IMR-90 (cell line): ENCODE data around the gene GABRA4. TPM values are rescaled to one million over a fixed set of nuclear protein-coding genes. Genes with fewer than 3 reads are reported as not detected.

Source experiments
- ATAC-seq: fragments of 200-7000 bp; cut with Tn5 transposase; 2 replicates; pipeline ENCODE4 v1.9.1; 2020; ENCODE audit warnings: low read depth, mild to moderate bottlenecking, moderate library complexity
- BruUV-seq: library from RNA; stranded (reverse); fragments of 400-500 nt; replicated peaks from 2 replicates; lab custom pipeline; 2021; lab: Mats Ljungman, UMichigan
- CTCF ChIA-PET: fragments of 300-600 bp; formaldehyde crosslinking; extraction: SDS; loops from one replicate; lab custom pipeline; 2021; ENCODE audit warnings: antibody characterized with exemption; lab: Yijun Ruan, JAX
- POLR2A ChIA-PET: fragments of 300-600 bp; sonication (Branson Sonifier 250); formaldehyde crosslinking; loops from one replicate; lab custom pipeline; 2022; ENCODE audit warnings: antibody characterized with exemption; ENCODE audit not compliant: unreplicated experiment; lab: Charles Lee
- DNase-seq: peaks from one replicate; pipeline ENCODE4 v3.0.0; 2013
- H2AFZ ChIP-seq: replicated peaks from 2 replicates; pipeline ENCODE3; 2013; ENCODE audit warnings: low read length, mild to moderate bottlenecking; ENCODE audit not compliant: poor library complexity
- H2AK5ac ChIP-seq: 2 replicates; pipeline ENCODE4 v1.6.1; 2013; ENCODE audit warnings: low read depth, low read length, inconsistent platforms
- H2AK9ac ChIP-seq: replicated peaks from 2 replicates; pipeline ENCODE3; 2013; ENCODE audit warnings: mild to moderate bottlenecking, low read depth, low read length, moderate library complexity; ENCODE audit not compliant: poor library complexity
- H2BK120ac ChIP-seq: 2 replicates; pipeline ENCODE4 v1.6.1; 2013; ENCODE audit warnings: low read depth, low read length, inconsistent platforms
- H2BK15ac ChIP-seq: 3 replicates; pipeline ENCODE4 v1.6.1; 2013; ENCODE audit warnings: low read depth, low read length, inconsistent platforms
- H2BK20ac ChIP-seq: 2 replicates; pipeline ENCODE4 v1.6.1; 2013; ENCODE audit warnings: low read depth, mild to moderate bottlenecking, inconsistent platforms, low read length, moderate library complexity
- H2BK5ac ChIP-seq: 2 replicates; pipeline ENCODE4 v1.6.1; 2013; ENCODE audit warnings: mild to moderate bottlenecking, low read depth, low read length, inconsistent platforms; ENCODE audit not compliant: poor library complexity, severe bottlenecking
- H3K14ac ChIP-seq: replicated peaks from 2 replicates; pipeline ENCODE4 v1.6.1; 2013; ENCODE audit warnings: low read depth, low read length, inconsistent platforms
- H3K18ac ChIP-seq: 2 replicates; pipeline ENCODE4 v1.6.1; 2013; ENCODE audit warnings: low read depth, low read length, control low read depth
- H3K23ac ChIP-seq: 2 replicates; pipeline ENCODE4 v1.6.1; 2013; ENCODE audit warnings: low read depth, low read length, inconsistent platforms
- H3K27ac ChIP-seq: 2 replicates; pipeline ENCODE4 v1.5.1; 2013; ENCODE audit warnings: mild to moderate bottlenecking, control low read depth, low read length; ENCODE audit not compliant: insufficient read depth
- H3K27me3 ChIP-seq: 2 replicates; pipeline ENCODE4 v1.6.1; 2013; ENCODE audit warnings: low read length; ENCODE audit not compliant: control insufficient read depth, insufficient read depth
- H3K36me3 ChIP-seq: 2 replicates; pipeline ENCODE4 v1.6.1; 2013; ENCODE audit warnings: low read length, mixed read lengths; ENCODE audit not compliant: control insufficient read depth, insufficient read depth
- H3K4ac ChIP-seq: 2 replicates; pipeline ENCODE4 v1.6.1; 2013; ENCODE audit warnings: low read depth, low read length, inconsistent platforms
- H3K4me1 ChIP-seq: 2 replicates; pipeline ENCODE4 v1.6.1; 2013; ENCODE audit warnings: low read length, mixed read lengths; ENCODE audit not compliant: control insufficient read depth, insufficient read depth
- H3K4me2 ChIP-seq: 2 replicates; pipeline ENCODE4 v1.6.1; 2013; ENCODE audit warnings: low read depth, mild to moderate bottlenecking, control low read depth, low read length, moderate library complexity
- H3K4me3 ChIP-seq: 2 replicates; pipeline ENCODE4 v1.5.1; 2013; ENCODE audit warnings: low read depth, mild to moderate bottlenecking, control low read depth, low read length, moderate library complexity; ENCODE audit not compliant: insufficient read depth
- H3K56ac ChIP-seq: 2 replicates; pipeline ENCODE4 v1.6.1; 2013; ENCODE audit warnings: low read length, inconsistent platforms; ENCODE audit not compliant: insufficient read depth; ENCODE audit errors: extremely low read depth
- H3K79me1 ChIP-seq, 2 experiments: 2 replicates each; pipeline ENCODE4 v1.6.1; 2013; ENCODE audit warnings: low read length in 2 of 2, inconsistent platforms in 1 of 2, low read depth in 1 of 2
- H3K9ac ChIP-seq: 2 replicates; pipeline ENCODE4 v1.6.1; 2013; ENCODE audit warnings: low read depth, low read length, control low read depth
- H3K9me1 ChIP-seq: 2 replicates; pipeline ENCODE4 v1.6.1; 2013; ENCODE audit warnings: low read length, inconsistent platforms; ENCODE audit not compliant: insufficient read depth
- H3K9me3 ChIP-seq: 2 replicates; pipeline ENCODE4 v1.6.1; 2013; ENCODE audit warnings: low read length; ENCODE audit not compliant: control insufficient read depth, insufficient read depth
- H4K20me1 ChIP-seq: 2 replicates; pipeline ENCODE4 v1.6.1; 2013; ENCODE audit warnings: low read length, inconsistent platforms; ENCODE audit not compliant: insufficient read depth
- H4K5ac ChIP-seq: 2 replicates; pipeline ENCODE4 v1.6.1; 2013; ENCODE audit warnings: mild to moderate bottlenecking, low read depth, low read length, control low read depth
- H4K8ac ChIP-seq, 2 experiments: 2 replicates each; pipeline ENCODE4 v1.6.1; 2013; ENCODE audit warnings: low read depth in 2 of 2, low read length in 2 of 2, control low read depth in 1 of 2, inconsistent platforms in 1 of 2
- H4K91ac ChIP-seq: 2 replicates; pipeline ENCODE4 v1.6.1; 2013; ENCODE audit warnings: low read depth, low read length, inconsistent platforms; ENCODE audit not compliant: insufficient read depth
- BHLHE40 ChIP-seq: fragments of 150-350 bp; IDR thresholded peaks from 2 replicates; pipeline ENCODE4 v1.6.1; 2016; ENCODE audit warnings: mild to moderate bottlenecking, low read depth, low read length
- CEBPB ChIP-seq: IDR thresholded peaks from 2 replicates; pipeline ENCODE4 v1.6.1; 2012; ENCODE audit warnings: low read depth, low read length, improper control_type of control experiment
- CHD1 ChIP-seq: IDR thresholded peaks from 2 replicates; pipeline ENCODE4 v1.6.1; 2012; ENCODE audit warnings: low read depth, low read length, improper control_type of control experiment
- CTCF ChIP-seq: conservative IDR thresholded peaks from 2 replicates; pipeline ENCODE4 v1.5.1; 2012; ENCODE audit warnings: mild to moderate bottlenecking, low read depth, low read length, improper control_type of control experiment
- FOS ChIP-seq: fragments of 150-350 bp; IDR thresholded peaks from 2 replicates; pipeline ENCODE4 v1.6.1; 2016; ENCODE audit warnings: low read depth, low read length
- MAFK ChIP-seq: IDR thresholded peaks from 2 replicates; pipeline ENCODE4 v1.6.1; 2012; ENCODE audit warnings: low read depth, low read length, improper control_type of control experiment
- MAZ ChIP-seq: IDR thresholded peaks from 2 replicates; pipeline ENCODE4 v1.6.1; 2012; ENCODE audit warnings: low read depth, mild to moderate bottlenecking, low read length, improper control_type of control experiment, moderate library complexity, borderline replicate concordance
- MXI1 ChIP-seq: IDR thresholded peaks from 2 replicates; pipeline ENCODE4 v1.6.1; 2012; ENCODE audit warnings: low read depth, mild to moderate bottlenecking, low read length, moderate library complexity, borderline replicate concordance
- NFE2L2 ChIP-seq: fragments of 150-350 bp; IDR thresholded peaks from 2 replicates; pipeline ENCODE4 v1.6.1; 2016; ENCODE audit warnings: low read depth, mild to moderate bottlenecking, low read length
- POLR2A ChIP-seq: IDR thresholded peaks from 2 replicates; pipeline ENCODE4 v1.6.1; 2012; ENCODE audit warnings: mild to moderate bottlenecking, low read depth, low read length
- RAD21 ChIP-seq: IDR thresholded peaks from 2 replicates; pipeline ENCODE4 v1.6.1; 2012; ENCODE audit warnings: low read length, improper control_type of control experiment
- RCOR1 ChIP-seq: IDR thresholded peaks from 2 replicates; pipeline ENCODE4 v1.6.1; 2012; ENCODE audit warnings: mild to moderate bottlenecking, low read length, improper control_type of control experiment; ENCODE audit not compliant: insufficient replicate concordance
- RFX5 ChIP-seq: IDR thresholded peaks from 2 replicates; pipeline ENCODE4 v1.8.0; 2012; ENCODE audit warnings: low read depth, mild to moderate bottlenecking, low read length, moderate library complexity
- SMC3 ChIP-seq: fragments of 150-350 bp; IDR thresholded peaks from 2 replicates; pipeline ENCODE4 v1.6.1; 2016; ENCODE audit warnings: low read depth, mild to moderate bottlenecking, antibody characterized with exemption, low read length, moderate library complexity
- WGBS, 2 experiments: methylation state at CpG; one replicate each; pipeline versions ENCODE4 v1.1.5 to v1.1.7; 2013; ENCODE audit warnings: missing lambda C conversion rate in 2 of 2; ENCODE audit not compliant: insufficient read length in 1 of 2; ENCODE audit errors: extremely low coverage in 2 of 2; 5-methylcytosine and 5-hydroxymethylcytosine counted together
- dilution Hi-C: fragments of 300-500 bp; cut with HindIII; formaldehyde crosslinking; loops from one replicate; pipeline ENCODE4 v1.14.3; 2018; ENCODE audit warnings: low sequenced_read_pairs; ENCODE audit not compliant: unreplicated experiment
- in situ Hi-C: fragments of 300-500 bp; cut with MboI; formaldehyde crosslinking; loops from 3 replicates; pipeline ENCODE4 v1.14.3; 2019; ENCODE audit warnings: low sequenced_read_pairs, inconsistent platforms, mixed read lengths
- intact Hi-C: fragments of 100-400 bp; cut with micrococcal nuclease; formaldehyde crosslinking; loops from 2 replicates; pipeline ENCODE4 v1.10.0; 2022
- polyA plus RNA-seq, 3 experiments: library from polyadenylated mRNA; depleted of rRNA; stranded (reverse); fragments of >200 nt; gene quantifications; 2 replicates each; pipeline ENCODE4 v1.2.3, GENCODE V29; 2012; ENCODE audit warnings: low replicate concordance in 1 of 3
- total RNA-seq: library from RNA; depleted of rRNA; stranded (reverse); fragments of >200 nt; gene quantifications from 2 replicates; pipeline ENCODE4 v1.2.3, GENCODE V29; 2012
- TF ChIP-seq, protein P1 (sequence below): fragments of 150-350 bp; IDR thresholded peaks from 2 replicates; pipeline ENCODE4 v1.6.1; 2016; ENCODE audit warnings: low read depth, mild to moderate bottlenecking, low read length, moderate library complexity, borderline replicate concordance
- TF ChIP-seq, protein P2 (sequence below): fragments of 150-350 bp; IDR thresholded peaks from 2 replicates; pipeline ENCODE4 v1.6.1; 2017; ENCODE audit warnings: mild to moderate bottlenecking, antibody characterized with exemption, low read length, low read depth

Gene GABRA4
- total and polyA plus RNA-seq, 2 of the 4 experiments (the other 2 are of a cell fraction) = 1.1 to 1.8 TPM

GRCh38 chr4:46890056-46890455, 103.3 kb downstream of the GABRA4 start:
- Histone ChIP-seq H3K23ac (no peak overlapping the region), H2BK5ac (no peak overlapping the region), H3K27ac (no peak overlapping the region), H3K4me1 (no peaks in the 10 kb centered on the region), H3K9ac (no peak overlapping the region), H3K4me2 (no peak overlapping the region), H4K20me1 (no peaks in the 10 kb centered on the region), H4K8ac (no peak overlapping the region), H4K5ac (no peak overlapping the region), H2BK15ac (no peak overlapping the region), H3K4ac (no peak overlapping the region), H4K91ac (no peak overlapping the region), H3K14ac (no peak overlapping the region), H3K18ac (no peak overlapping the region), H2AFZ (no peak overlapping the region), H2BK120ac (no peak overlapping the region), H2AK9ac (no peak overlapping the region), H3K9me3 (no peaks in the 10 kb centered on the region), H2BK20ac (no peak overlapping the region), H2AK5ac (no peak overlapping the region), H3K56ac (no peak overlapping the region), H3K79me1 (no peaks in the 10 kb centered on the region), H3K4me3 (no peak overlapping the region), H3K9me1 (no peaks in the 10 kb centered on the region), H3K36me3 (no peaks in the 10 kb centered on the region), H3K27me3 (no peaks in the 10 kb centered on the region; the same call in 1 of the 2 replicates)
- ChIA-PET POLR2A (no interaction called here), CTCF (no interaction called here)
- no peak for ATAC-seq
- WGBS, 2 experiments = no CpG with 5 or more reads among the region's 2 CpGs
- TF ChIP-seq, protein P1, sequence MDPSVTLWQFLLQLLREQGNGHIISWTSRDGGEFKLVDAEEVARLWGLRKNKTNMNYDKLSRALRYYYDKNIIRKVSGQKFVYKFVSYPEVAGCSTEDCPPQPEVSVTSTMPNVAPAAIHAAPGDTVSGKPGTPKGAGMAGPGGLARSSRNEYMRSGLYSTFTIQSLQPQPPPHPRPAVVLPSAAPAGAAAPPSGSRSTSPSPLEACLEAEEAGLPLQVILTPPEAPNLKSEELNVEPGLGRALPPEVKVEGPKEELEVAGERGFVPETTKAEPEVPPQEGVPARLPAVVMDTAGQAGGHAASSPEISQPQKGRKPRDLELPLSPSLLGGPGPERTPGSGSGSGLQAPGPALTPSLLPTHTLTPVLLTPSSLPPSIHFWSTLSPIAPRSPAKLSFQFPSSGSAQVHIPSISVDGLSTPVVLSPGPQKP = no peak
- TF ChIP-seq FOS = no peak
- TF ChIP-seq RAD21 = no peak
- no peak for TF ChIP-seq NFE2L2
- TF ChIP-seq, protein P2, sequence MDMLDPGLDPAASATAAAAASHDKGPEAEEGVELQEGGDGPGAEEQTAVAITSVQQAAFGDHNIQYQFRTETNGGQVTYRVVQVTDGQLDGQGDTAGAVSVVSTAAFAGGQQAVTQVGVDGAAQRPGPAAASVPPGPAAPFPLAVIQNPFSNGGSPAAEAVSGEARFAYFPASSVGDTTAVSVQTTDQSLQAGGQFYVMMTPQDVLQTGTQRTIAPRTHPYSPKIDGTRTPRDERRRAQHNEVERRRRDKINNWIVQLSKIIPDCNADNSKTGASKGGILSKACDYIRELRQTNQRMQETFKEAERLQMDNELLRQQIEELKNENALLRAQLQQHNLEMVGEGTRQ = no peak
- no peak for TF ChIP-seq RFX5
- TF ChIP-seq POLR2A = no peak
- TF ChIP-seq RCOR1 = no peak
- TF ChIP-seq CEBPB = no peak
- TF ChIP-seq BHLHE40 = no peak
- TF ChIP-seq MXI1 = no peak
- TF ChIP-seq CHD1 = no peak
- TF ChIP-seq SMC3 = no peak
- TF ChIP-seq MAFK = no peak
- no peak for TF ChIP-seq CTCF
- no peak for TF ChIP-seq MAZ
- intact Hi-C loops (no loop called here), dilution Hi-C loops (no loop called here), in situ Hi-C loops (no loop called here)
- no TSS peak for BruUV-seq
- DNase-seq = no peak
